HepG2 (cell line): ENCODE results near the gene SCN8A. TPM values are rescaled to one million over a fixed set of nuclear protein-coding genes. Genes with fewer than 3 reads are reported as not detected.

Experiments
- CREM ChIP-seq, 2 experiments: sonication (generic) in 1 of 2; formaldehyde crosslinking in 1 of 2; IDR thresholded peaks; 2 replicates each; pipeline versions ENCODE4 v1.4.0 to v1.6.1; 2016 to 2020; ENCODE audit warnings: antibody characterized with exemption in 1 of 2, mild to moderate bottlenecking in 1 of 2, missing genetic modification reagents in 1 of 2
- DNMT1 ChIP-seq: sonication (generic); formaldehyde crosslinking; IDR thresholded peaks from 2 replicates; pipeline ENCODE4 v1.5.1; 2020; ENCODE audit warnings: mild to moderate bottlenecking, missing genetic modification reagents
- HMGXB4 ChIP-seq, 2 experiments: sonication (generic) in 1 of 2; formaldehyde crosslinking in 1 of 2; IDR thresholded peaks; 2 replicates each; pipeline versions ENCODE4 v1.4.0 to v1.6.1; 2018 to 2020; ENCODE audit warnings: missing genetic modification reagents in 2 of 2, borderline replicate concordance in 1 of 2, low read depth in 1 of 2, mild to moderate bottlenecking in 1 of 2, missing biosample characterization in 1 of 2
- HNRNPLL ChIP-seq: fragments of 200-400 bp; formaldehyde crosslinking; IDR thresholded peaks from 2 replicates; pipeline ENCODE4 v1.6.1; 2017; ENCODE audit warnings: mild to moderate bottlenecking, low read depth, low read length; ENCODE audit not compliant: poor library complexity, severe bottlenecking
- HOXA5 ChIP-seq: sonication (generic); formaldehyde crosslinking; IDR thresholded peaks from 2 replicates; pipeline ENCODE4 v1.4.0; 2020; ENCODE audit warnings: missing genetic modification reagents
- MED1 ChIP-seq: sonication (generic); formaldehyde crosslinking; IDR thresholded peaks from 2 replicates; pipeline ENCODE4 v1.4.0; 2020; ENCODE audit warnings: missing genetic modification reagents
- NFRKB ChIP-seq: fragments of 450-650 bp; IDR thresholded peaks from 2 replicates; pipeline ENCODE4 v1.6.1; 2017
- POGZ ChIP-seq: sonication (generic); formaldehyde crosslinking; IDR thresholded peaks from 2 replicates; pipeline ENCODE4 v1.4.0; 2020; ENCODE audit warnings: mild to moderate bottlenecking, missing genetic modification reagents
- RBFOX2 ChIP-seq: fragments of 200-400 bp; formaldehyde crosslinking; IDR thresholded peaks from 2 replicates; pipeline ENCODE4 v1.6.1; 2017; ENCODE audit warnings: low read depth, mild to moderate bottlenecking, low read length
- RCOR2 ChIP-seq: IDR thresholded peaks from 2 replicates; pipeline ENCODE4 v1.6.1; 2016; ENCODE audit warnings: missing biosample characterization, missing genetic modification reagents
- SP2 ChIP-seq: sonication (generic); formaldehyde crosslinking; IDR thresholded peaks from 2 replicates; pipeline ENCODE4 v1.5.1; 2020; ENCODE audit warnings: mild to moderate bottlenecking, missing genetic modification reagents
- ZBTB42 ChIP-seq: sonication (generic); formaldehyde crosslinking; IDR thresholded peaks from 2 replicates; pipeline ENCODE4 v1.5.0; 2020; ENCODE audit warnings: mild to moderate bottlenecking, missing genetic modification reagents
- ZMYM3 ChIP-seq: sonication (generic); formaldehyde crosslinking; IDR thresholded peaks from 2 replicates; pipeline ENCODE4 v1.5.1; 2020; ENCODE audit warnings: mild to moderate bottlenecking, missing genetic modification reagents
- ZNF430 ChIP-seq: sonication (generic); formaldehyde crosslinking; IDR thresholded peaks from 2 replicates; pipeline ENCODE4 v1.9.0; 2021; ENCODE audit warnings: mild to moderate bottlenecking, missing genetic modification reagents
- ZNF530 ChIP-seq: sonication (generic); formaldehyde crosslinking; IDR thresholded peaks from 2 replicates; pipeline ENCODE4 v1.5.0; 2020; ENCODE audit warnings: low read depth, mild to moderate bottlenecking, missing genetic modification reagents
- ZNF605 ChIP-seq: sonication (generic); formaldehyde crosslinking; IDR thresholded peaks from 2 replicates; pipeline ENCODE4 v1.8.0; 2022; ENCODE audit warnings: mild to moderate bottlenecking, missing genetic modification reagents
- ZNF746 ChIP-seq: sonication (generic); formaldehyde crosslinking; IDR thresholded peaks from 2 replicates; pipeline ENCODE4 v1.8.0; 2022; ENCODE audit warnings: mild to moderate bottlenecking, missing genetic modification reagents
- polyA plus RNA-seq, 8 experiments: library from polyadenylated mRNA; depleted of rRNA in 3 of 8; stranded (reverse) in 7 of 8; unstranded in 1 of 8; fragments of >200 nt; fragmentation: Illumina TruSeq in 4 of 8; extraction: Trizol in 4 of 8; gene quantifications; 2 replicates each; pipeline versions ENCODE4 v1.2.1 to v1.2.3, GENCODE V29; 2011 to 2016; ENCODE audit warnings: low read depth in 4 of 8, missing spikeins in 1 of 8, mixed read lengths in 1 of 8; ENCODE audit not compliant: insufficient read depth in 1 of 8
- total RNA-seq, 5 experiments: library from RNA; depleted of rRNA; stranded (reverse); fragments of >200 nt; fragmentation: Illumina TruSeq; extraction: Trizol; gene quantifications; 2 replicates each; pipeline ENCODE4 v1.2.3, GENCODE V29; 2016; ENCODE audit warnings: low read depth in 1 of 5
- TF ChIP-seq, protein P1 (sequence below): fragments of 450-650 bp; IDR thresholded peaks from 2 replicates; pipeline ENCODE4 v1.6.1; 2017
- TF ChIP-seq, protein P2 (sequence below): sonication (generic); formaldehyde crosslinking; IDR thresholded peaks from 2 replicates; pipeline ENCODE4 v1.4.0; 2020; ENCODE audit warnings: missing genetic modification reagents
- TF ChIP-seq, protein P3 (sequence below): sonication (generic); formaldehyde crosslinking; IDR thresholded peaks from 2 replicates; pipeline ENCODE4 v1.5.0; 2020; ENCODE audit warnings: missing genetic modification reagents, mild to moderate bottlenecking, borderline replicate concordance

Gene SCN8A
- total and polyA plus RNA-seq, 2 of the 13 experiments (the other 11 are each of a cell fraction or from before 2014, with no cell fraction given): 0.57 to 1.4 TPM

GRCh38 chr12:51590347-51591015 lies 552 bp upstream of the SCN8A start (continued):
- TF ChIP-seq, protein P1, sequence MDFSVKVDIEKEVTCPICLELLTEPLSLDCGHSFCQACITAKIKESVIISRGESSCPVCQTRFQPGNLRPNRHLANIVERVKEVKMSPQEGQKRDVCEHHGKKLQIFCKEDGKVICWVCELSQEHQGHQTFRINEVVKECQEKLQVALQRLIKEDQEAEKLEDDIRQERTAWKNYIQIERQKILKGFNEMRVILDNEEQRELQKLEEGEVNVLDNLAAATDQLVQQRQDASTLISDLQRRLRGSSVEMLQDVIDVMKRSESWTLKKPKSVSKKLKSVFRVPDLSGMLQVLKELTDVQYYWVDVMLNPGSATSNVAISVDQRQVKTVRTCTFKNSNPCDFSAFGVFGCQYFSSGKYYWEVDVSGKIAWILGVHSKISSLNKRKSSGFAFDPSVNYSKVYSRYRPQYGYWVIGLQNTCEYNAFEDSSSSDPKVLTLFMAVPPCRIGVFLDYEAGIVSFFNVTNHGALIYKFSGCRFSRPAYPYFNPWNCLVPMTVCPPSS: no peak
- peak; percentile 9 for TF ChIP-seq HNRNPLL
- TF ChIP-seq HOXA5 (CRISPR knock-in tag): no peak
- no peak for TF ChIP-seq ZNF605 (CRISPR knock-in tag)
- TF ChIP-seq SP2 (CRISPR knock-in tag): no peak
- peak; percentile 96 for TF ChIP-seq ZMYM3
- peak; percentile 52; the same call in 1 of the 2 replicates for TF ChIP-seq DNMT1 (CRISPR knock-in tag)
- TF ChIP-seq MED1: no peak
- TF ChIP-seq ZNF530 (CRISPR knock-in tag): no peak
- TF ChIP-seq, protein P2, sequence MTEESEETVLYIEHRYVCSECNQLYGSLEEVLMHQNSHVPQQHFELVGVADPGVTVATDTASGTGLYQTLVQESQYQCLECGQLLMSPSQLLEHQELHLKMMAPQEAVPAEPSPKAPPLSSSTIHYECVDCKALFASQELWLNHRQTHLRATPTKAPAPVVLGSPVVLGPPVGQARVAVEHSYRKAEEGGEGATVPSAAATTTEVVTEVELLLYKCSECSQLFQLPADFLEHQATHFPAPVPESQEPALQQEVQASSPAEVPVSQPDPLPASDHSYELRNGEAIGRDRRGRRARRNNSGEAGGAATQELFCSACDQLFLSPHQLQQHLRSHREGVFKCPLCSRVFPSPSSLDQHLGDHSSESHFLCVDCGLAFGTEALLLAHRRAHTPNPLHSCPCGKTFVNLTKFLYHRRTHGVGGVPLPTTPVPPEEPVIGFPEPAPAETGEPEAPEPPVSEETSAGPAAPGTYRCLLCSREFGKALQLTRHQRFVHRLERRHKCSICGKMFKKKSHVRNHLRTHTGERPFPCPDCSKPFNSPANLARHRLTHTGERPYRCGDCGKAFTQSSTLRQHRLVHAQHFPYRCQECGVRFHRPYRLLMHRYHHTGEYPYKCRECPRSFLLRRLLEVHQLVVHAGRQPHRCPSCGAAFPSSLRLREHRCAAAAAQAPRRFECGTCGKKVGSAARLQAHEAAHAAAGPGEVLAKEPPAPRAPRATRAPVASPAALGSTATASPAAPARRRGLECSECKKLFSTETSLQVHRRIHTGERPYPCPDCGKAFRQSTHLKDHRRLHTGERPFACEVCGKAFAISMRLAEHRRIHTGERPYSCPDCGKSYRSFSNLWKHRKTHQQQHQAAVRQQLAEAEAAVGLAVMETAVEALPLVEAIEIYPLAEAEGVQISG (CRISPR knock-in tag): 0 out of 2 replicates have a peak, but pooled peaks have one; percentile 11
- TF ChIP-seq HMGXB4 (CRISPR knock-in tag; IDR thresholded peaks at IDR 0.05; ENCODE audit: borderline replicate concordance in 1 of 2, low read depth in 1 of 2): peak in 1 of 2 experiments; percentile 51; a peak in 1 of 4 replicates
- no peak for TF ChIP-seq ZBTB42 (CRISPR knock-in tag)
- no peak for TF ChIP-seq NFRKB
- TF ChIP-seq, protein P3, sequence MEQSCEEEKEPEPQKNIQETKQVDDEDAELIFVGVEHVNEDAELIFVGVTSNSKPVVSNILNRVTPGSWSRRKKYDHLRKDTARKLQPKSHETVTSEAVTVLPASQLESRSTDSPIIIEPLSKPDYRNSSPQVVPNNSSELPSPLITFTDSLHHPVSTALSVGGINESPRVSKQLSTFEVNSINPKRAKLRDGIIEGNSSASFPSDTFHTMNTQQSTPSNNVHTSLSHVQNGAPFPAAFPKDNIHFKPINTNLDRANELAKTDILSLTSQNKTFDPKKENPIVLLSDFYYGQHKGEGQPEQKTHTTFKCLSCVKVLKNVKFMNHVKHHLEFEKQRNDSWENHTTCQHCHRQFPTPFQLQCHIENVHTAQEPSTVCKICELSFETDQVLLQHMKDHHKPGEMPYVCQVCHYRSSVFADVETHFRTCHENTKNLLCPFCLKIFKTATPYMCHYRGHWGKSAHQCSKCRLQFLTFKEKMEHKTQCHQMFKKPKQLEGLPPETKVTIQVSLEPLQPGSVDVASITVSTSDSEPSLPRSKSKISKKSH (CRISPR knock-in tag): no peak
- 0 out of 2 replicates have a peak, but pooled peaks have one; percentile 32 for TF ChIP-seq RCOR2
- TF ChIP-seq POGZ (CRISPR knock-in tag): no peak
- TF ChIP-seq ZNF746: peak; percentile 56; the same call in 1 of the 2 replicates
- no peak for TF ChIP-seq ZNF430
- TF ChIP-seq CREM (IDR thresholded peaks at IDR 0.05): no peak
- no peak for TF ChIP-seq CREM (CRISPR knock-in tag; IDR thresholded peaks at IDR 0.05)
- 0 out of 2 replicates have a peak, but pooled peaks have one; percentile 32 for TF ChIP-seq RBFOX2
